MG63 (cell line): Measurements from ENCODE around the gene ZSWIM1. TPM values are rescaled to one million over a fixed set of nuclear protein-coding genes. Genes with fewer than 3 reads are reported as not detected.
"Not testable (repeated sequence)": the region's sequence is repeated elsewhere in the genome, so short reads cannot be mapped to it uniquely, and the experiment has no call there.

Experiments used
- DNase-seq: peaks from one replicate; pipeline ENCODE4 v3.0.0-alpha.2; 2020
- H3K27me3 ChIP-seq: fragments of 250-450 bp; sonication (Bioruptor Pico); 2 replicates; pipeline ENCODE4 v1.5.1; 2020; ENCODE audit warnings: mild to moderate bottlenecking, moderate library complexity
- H3K36me3 ChIP-seq: fragments of 250-450 bp; sonication (Bioruptor Pico); 2 replicates; pipeline ENCODE4 v1.5.1; 2020; ENCODE audit warnings: mild to moderate bottlenecking, moderate library complexity
- H3K4me3 ChIP-seq: fragments of 250-450 bp; sonication (Bioruptor Pico); 2 replicates; pipeline ENCODE4 v1.5.1; 2020; ENCODE audit warnings: mild to moderate bottlenecking, moderate library complexity
- H3K9me3 ChIP-seq: fragments of 250-450 bp; sonication (Bioruptor Pico); 2 replicates; pipeline ENCODE4 v1.5.1; 2020; ENCODE audit warnings: mild to moderate bottlenecking, moderate library complexity
- total RNA-seq: library from RNA; depleted of rRNA; stranded (reverse); fragments of >200 nt; shearing (Covaris generic); gene quantifications from 2 replicates; pipeline ENCODE4 v1.2.3, GENCODE V29; 2014; ENCODE audit warnings: low replicate concordance

ZSWIM1 gene
- total RNA-seq, 1 experiment from 2014 or later, result 8.5 TPM

GRCh38 chr20:45873409-45874103 is 7.5 kb upstream of the ZSWIM1 start:
- H3K9me3 ChIP-seq, result no peaks in the 10 kb centered on the region
- H3K27me3 ChIP-seq, result no peaks in the 10 kb centered on the region
- H3K4me3 ChIP-seq, result no peak overlapping the region
- DNase-seq, result no peak
- peaks cover 21% of the 10 kb centered on the region for H3K36me3 ChIP-seq

GRCh38 chr20:45874104-45874481 is 6.9 kb upstream of the ZSWIM1 start:
- not testable (repeated sequence) for DNase-seq, H3K4me3 ChIP-seq, H3K9me3 ChIP-seq, H3K27me3 ChIP-seq
- peaks cover 21% of the 10 kb centered on the region for H3K36me3 ChIP-seq

GRCh38 chr20:45874576-45874975 is 6.5 kb upstream of the ZSWIM1 start:
- H3K4me3 ChIP-seq, result no peak overlapping the region
- no peak for DNase-seq
- no peaks in the 10 kb centered on the region for H3K27me3 ChIP-seq
- no peaks in the 10 kb centered on the region for H3K9me3 ChIP-seq
- H3K36me3 ChIP-seq, result peaks cover 21% of the 10 kb centered on the region

GRCh38 chr20:45878076-45878761 is 2.8 kb upstream of the ZSWIM1 start:
- H3K27me3 ChIP-seq, result no peaks in the 10 kb centered on the region
- no peak overlapping the region for H3K4me3 ChIP-seq
- DNase-seq, result no peak
- H3K9me3 ChIP-seq, result no peaks in the 10 kb centered on the region
- peaks cover 27% of the 10 kb centered on the region for H3K36me3 ChIP-seq

DNA sequence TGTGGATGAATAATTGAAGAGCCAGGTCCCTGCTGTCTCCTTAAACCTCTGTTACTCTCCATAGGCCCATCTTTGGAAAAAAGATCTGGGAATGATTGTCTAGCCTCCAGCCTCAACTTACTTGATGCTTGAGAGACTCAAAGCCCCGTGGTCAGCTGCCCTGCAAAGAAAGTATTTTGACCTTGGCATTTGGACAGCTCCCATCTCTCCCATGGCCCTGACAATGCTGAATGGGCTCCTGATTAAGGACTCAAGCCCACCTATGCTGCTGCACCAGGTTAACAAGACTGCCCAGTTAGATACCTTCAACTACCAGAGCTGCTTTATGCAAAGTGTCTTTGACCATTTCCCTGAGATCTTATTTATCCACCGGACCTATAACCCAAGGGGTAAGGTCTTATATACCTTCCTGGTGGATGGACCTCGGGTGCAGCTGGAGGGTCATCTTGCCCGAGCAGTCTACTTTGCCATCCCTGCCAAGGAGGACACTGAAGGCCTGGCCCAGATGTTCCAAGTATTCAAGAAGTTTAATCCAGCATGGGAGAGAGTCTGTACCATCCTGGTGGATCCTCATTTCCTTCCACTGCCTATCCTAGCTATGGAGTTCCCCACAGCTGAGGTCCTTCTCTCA is 1.6 kb downstream of the ZSWIM1 start:
- DNase-seq, result no peak
- no peaks in the 10 kb centered on the region for H3K27me3 ChIP-seq
- peaks cover 36% of the 10 kb centered on the region for H3K36me3 ChIP-seq
- no peaks in the 10 kb centered on the region for H3K9me3 ChIP-seq
- no peak overlapping the region for H3K4me3 ChIP-seq

DNA sequence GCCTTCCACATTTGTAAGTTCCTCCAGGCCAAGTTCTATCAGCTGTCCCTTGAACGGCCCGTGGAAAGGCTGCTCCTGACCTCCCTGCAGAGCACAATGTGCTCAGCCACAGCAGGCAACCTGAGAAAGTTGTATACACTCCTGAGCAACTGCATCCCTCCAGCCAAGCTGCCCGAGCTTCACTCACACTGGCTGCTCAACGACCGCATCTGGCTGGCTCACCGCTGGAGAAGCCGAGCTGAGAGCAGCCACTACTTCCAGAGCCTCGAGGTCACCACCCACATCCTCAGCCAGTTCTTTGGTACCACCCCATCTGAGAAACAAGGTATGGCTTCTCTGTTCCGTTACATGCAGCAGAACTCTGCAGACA is 2.1 kb downstream of the ZSWIM1 start:
- Histone ChIP-seq H3K27me3 (no peaks in the 10 kb centered on the region), H3K36me3 (peaks cover 33% of the 10 kb centered on the region), H3K4me3 (no peak overlapping the region), H3K9me3 (no peaks in the 10 kb centered on the region)
- DNase-seq, result no peak

- Histone ChIP-seq H3K36me3 (peaks cover 30% of the 10 kb centered on the region), H3K4me3 (no peak overlapping the region), H3K9me3 (no peaks in the 10 kb centered on the region), H3K27me3 (no peaks in the 10 kb centered on the region)
- no peak for DNase-seq
These were observed 5.7 kb downstream of the ZSWIM1 start for GRCh38 chr20:45886590-45887345.

DNA sequence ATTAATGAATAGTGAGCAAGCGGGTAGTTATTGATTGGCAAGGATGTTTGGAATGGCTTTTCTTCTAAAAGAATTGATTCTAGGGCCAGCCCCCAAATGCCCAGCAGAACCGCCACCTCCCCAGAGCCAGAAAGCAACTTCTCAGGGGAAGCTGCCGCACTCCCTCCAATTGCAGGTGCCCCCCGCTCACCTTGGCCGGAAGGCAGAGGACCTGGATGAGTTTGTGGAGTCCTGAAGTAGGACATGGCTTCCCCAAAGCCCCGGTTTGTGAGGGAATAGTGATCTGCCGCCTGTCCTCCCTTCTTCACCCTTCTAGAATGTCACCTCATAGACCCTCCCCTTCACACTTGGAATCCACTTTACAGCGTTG is 6.3 kb downstream of the ZSWIM1 start, which contains the start of gene SPATA25:
Gene SPATA25 (minus strand): TSS at position 277 of the 370 bp plus-strand sequence. CDS start 32 bp downstream, at position 245.
- Histone ChIP-seq H3K9me3 (no peaks in the 10 kb centered on the region), H3K27me3 (no peaks in the 10 kb centered on the region), H3K4me3 (no peak within 1 kb of the TSS), H3K36me3 (peaks cover 30% of the 10 kb centered on the region)
- no peak for DNase-seq

DNA sequence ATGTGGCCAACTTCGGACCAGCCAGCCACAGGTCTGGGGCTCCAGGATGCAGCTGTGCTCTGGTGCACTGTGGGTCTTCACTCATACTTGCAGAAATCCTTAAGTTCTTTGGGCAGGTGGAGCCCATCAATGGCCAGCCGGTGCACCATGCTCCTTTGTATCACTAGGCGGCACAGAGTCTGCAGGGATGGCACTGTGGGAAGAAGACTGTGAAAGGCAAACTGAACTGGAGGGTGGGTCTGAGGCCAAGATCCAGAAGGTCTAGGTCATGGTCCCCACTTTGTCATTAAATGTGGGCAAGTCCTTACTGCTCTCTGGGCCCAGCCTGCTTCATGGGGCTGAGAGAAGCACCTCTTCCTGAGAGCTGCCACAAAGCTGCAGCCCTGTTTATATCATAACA is 7.7 kb downstream of the ZSWIM1 start:
- no peak overlapping the region for H3K4me3 ChIP-seq
- H3K27me3 ChIP-seq, result no peaks in the 10 kb centered on the region
- no peak for DNase-seq

GRCh38 chr20:45890077-45890984 is 9.3 kb downstream of the ZSWIM1 start:
- no peaks in the 10 kb centered on the region for H3K9me3 ChIP-seq
- H3K36me3 ChIP-seq, result peaks cover 19% of the 10 kb centered on the region
- H3K27me3 ChIP-seq, result no peaks in the 10 kb centered on the region
- H3K4me3 ChIP-seq, result peak overlapping the region; percentile 92
- DNase-seq, result peak; percentile 50

More for the DNA sequence above, 7.7 kb downstream of the ZSWIM1 start:
- H3K9me3 ChIP-seq, result no peaks in the 10 kb centered on the region
- H3K36me3 ChIP-seq, result peaks cover 25% of the 10 kb centered on the region

GRCh38 chr20:45890985-45891983 is 10.3 kb downstream of the ZSWIM1 start, which contains the start of the genes CTSA and NEURL2:
Gene CTSA, plus strand, starts transcription at chr20:45891335. Its CDS starts 234 bp downstream, at chr20:45891569.
Gene NEURL2, minus strand, starts transcription at chr20:45891208. Its CDS starts 217 bp downstream, at chr20:45890991.
- peak; percentile 92 for DNase-seq
- peak within 1 kb of the TSS; percentile 92 for H3K4me3 ChIP-seq
- H3K36me3 ChIP-seq, result peaks cover 17% of the 10 kb centered on the region
- no peaks in the 10 kb centered on the region for H3K9me3 ChIP-seq
- no peaks in the 10 kb centered on the region for H3K27me3 ChIP-seq

GRCh38 chr20:45892049-45892825 is 11.2 kb downstream of the ZSWIM1 start:
- peak overlapping the region; percentile 92 for H3K4me3 ChIP-seq
- H3K27me3 ChIP-seq, result no peaks in the 10 kb centered on the region
- H3K9me3 ChIP-seq, result no peaks in the 10 kb centered on the region
- peaks cover 21% of the 10 kb centered on the region for H3K36me3 ChIP-seq
- peak; percentile 23 for DNase-seq

DNA sequence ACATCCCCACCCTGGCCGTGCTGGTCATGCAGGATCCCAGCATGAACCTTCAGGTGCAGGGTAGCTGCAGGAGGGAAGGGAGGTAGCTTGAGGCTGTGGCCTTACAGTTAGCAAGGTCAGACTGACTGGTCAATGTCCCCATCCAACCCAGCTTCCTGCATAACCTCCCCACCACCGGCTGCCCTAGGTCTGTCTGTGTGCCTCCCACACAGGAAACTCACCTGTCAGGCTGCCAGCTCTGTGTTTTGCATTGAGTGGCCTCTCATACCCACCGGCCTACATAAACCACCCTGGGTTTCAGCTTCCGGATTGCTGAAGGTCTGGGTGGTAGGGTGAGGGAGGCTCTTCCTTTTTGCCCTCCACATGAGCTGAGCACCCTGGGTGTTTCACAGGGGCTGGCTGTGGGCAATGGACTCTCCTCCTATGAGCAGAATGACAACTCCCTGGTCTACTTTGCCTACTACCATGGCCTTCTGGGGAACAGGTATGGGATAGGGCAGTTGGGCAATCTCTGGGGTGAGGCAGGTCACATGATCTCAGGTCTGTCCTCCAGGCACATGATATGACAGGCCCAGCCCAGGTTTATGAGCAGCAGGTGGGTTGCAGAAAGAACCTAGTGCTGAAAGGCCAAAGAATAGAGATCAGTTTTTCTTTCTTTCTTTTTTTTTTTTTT is 11.9 kb downstream of the ZSWIM1 start:
- Histone ChIP-seq H3K36me3 (peaks cover 25% of the 10 kb centered on the region), H3K27me3 (no peaks in the 10 kb centered on the region), H3K9me3 (no peaks in the 10 kb centered on the region), H3K4me3 (peak overlapping the region; percentile 92; the same call in 1 of the 2 replicates)
- no peak for DNase-seq

DNA sequence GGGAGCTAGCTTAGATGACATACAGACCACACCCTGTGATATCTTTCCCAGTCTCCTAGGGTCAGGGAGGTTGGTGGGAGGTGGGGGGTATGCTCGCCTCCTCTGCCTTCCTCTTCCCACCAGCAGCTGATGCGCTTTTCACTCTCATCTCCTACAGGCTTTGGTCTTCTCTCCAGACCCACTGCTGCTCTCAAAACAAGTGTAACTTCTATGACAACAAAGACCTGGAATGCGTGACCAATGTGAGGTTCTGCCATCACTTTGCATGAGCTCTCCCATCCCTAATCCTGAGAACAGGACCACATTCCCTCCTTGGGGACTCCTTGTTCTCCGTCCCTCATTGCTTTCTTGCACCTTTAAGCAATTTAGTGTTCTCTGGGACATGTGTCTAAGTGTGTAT is 12.8 kb downstream of the ZSWIM1 start:
- H3K36me3 ChIP-seq, result peaks cover 27% of the 10 kb centered on the region
- no peak for DNase-seq
- H3K4me3 ChIP-seq, result no peak overlapping the region
- no peaks in the 10 kb centered on the region for H3K9me3 ChIP-seq
- no peaks in the 10 kb centered on the region for H3K27me3 ChIP-seq
